HL-60/S4 treated with phorbol 12-myristate 13-acetate at 8.2 ng/mL for 4 days and 3 days (cell line): ENCODE results near the gene PIGC.

Source experiments
- in situ Hi-C: fragments of 300-500 bp; cut with MboI; formaldehyde crosslinking; loops from 2 replicates; pipeline ENCODE4 v1.15.0; 2022; ENCODE audit warnings: low sequenced_read_pairs

The PIGC gene

DNA sequence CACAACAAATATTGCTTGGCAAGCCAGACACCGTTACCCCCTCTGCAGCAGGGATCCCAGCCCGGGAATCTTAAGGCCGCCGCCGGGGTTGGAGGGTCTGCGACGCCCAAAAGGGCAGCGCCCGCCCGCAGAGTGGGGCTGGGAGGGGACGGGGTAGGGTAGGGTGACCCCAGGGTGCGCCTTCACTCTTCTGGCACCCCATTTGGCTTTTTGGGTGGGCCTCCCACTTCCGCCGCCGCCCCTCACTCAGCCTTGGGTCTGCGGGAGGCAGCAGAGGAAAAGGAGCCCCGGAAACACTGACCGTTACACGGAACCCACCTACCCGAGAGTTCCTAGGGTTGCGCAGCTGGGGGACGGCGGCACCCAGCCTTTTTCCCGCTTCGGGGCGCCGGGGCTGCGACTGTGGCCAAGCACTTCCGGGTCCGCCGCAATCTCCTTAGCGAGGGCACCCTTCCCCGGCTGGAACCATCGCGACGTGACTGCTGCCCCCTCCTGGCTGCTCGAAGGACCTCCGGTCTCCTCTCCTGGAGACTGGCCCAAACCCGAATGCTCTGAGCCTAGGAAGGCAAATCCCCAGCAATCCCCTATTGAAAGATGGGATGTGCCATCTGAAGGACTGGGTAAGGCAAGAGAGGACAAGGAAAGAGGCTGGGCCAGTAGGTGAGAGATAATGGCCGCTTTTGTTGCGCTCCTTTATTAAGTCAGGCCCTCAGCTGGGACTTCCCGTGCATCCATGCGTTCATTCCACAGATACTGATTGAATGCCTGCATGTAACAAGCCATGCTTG, at the start of gene PIGC:
PIGC (minus strand) TSS at position 404 of the 788 bp plus-strand sequence. CDS start 1,447 bp downstream, outside the sequence.
- in situ Hi-C loops = no loop called here

DNA sequence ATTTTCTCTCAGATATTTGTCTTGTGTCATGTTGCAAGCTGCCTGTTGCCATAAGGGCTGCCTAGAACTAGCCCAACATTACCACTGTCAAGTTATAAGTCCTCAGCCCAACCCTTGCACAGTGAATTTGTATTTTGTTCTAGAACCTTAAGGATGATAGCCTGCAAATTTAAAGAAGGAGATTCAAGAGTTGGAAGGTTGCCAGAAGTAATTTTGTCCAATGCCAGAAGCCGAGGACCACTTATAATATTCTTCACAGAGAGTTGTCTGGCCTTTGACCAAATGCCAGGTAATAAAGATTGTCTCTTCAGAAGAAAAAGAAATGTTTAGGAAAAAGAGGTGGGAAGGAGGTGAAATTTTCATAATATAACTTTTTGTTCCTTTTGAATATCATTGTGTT, 48.6 kb upstream of the PIGC start:
- in situ Hi-C loops = no loop called here

DNA sequence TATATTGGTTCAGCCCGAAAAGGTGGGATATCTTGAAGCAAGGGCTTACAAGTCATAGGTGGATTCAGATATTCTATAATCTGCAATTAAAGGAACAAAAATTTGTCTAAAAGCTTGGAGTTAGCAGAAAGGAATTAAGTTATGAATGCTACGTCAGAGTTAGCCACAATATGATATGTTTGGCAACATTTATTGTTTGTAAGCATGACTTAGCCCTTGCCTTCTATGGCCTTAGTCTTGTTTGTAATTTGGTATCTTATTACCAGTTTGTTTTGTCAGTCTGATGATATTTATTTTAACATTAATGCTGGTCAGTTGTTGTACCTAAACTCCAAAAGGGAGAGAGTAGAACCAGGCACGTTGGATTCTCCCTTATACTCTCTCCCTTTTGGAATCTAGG, 46.0 kb upstream of the PIGC start:
- in situ Hi-C loops = no loop called here

DNA sequence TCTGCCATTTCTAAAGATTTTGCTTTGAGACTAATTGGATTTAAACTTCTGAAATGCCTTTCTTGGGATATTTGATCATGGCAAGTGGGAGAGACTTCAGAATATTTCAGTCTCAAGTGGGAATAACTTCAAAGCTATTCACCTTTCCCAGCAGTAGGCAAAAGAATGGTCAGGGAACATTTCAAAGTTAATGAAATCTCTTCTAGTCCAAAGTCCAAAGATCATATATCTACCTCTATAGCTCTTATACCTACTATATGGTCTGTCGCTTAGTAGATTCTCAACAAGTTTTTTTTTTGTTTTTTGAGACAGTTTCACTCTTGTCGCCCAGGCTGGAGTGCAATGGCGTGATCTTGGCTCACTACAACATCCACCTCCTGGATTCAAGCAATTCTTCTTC, 44.5 kb upstream of the PIGC start:
- in situ Hi-C loops = no loop called here

DNA sequence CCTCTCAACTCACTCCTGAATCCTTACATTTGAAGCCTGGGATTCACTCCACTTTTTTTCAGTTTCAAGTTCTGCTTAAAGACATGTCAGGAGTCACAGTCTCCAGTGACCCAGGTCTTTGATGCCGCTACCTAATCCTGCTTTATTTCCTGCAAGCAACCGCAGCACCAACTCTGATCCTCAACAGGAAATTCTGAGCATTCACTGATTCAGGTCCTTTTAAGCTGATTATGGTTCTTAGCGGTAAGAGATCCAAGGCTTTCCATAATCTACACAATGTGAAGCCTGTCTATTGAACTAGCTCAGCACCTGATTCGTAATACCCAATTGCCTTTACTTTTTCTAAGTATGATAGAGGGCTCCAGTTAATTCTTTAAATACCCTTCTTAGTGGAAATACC, 43.7 kb upstream of the PIGC start:
- in situ Hi-C loops = no loop called here

DNA sequence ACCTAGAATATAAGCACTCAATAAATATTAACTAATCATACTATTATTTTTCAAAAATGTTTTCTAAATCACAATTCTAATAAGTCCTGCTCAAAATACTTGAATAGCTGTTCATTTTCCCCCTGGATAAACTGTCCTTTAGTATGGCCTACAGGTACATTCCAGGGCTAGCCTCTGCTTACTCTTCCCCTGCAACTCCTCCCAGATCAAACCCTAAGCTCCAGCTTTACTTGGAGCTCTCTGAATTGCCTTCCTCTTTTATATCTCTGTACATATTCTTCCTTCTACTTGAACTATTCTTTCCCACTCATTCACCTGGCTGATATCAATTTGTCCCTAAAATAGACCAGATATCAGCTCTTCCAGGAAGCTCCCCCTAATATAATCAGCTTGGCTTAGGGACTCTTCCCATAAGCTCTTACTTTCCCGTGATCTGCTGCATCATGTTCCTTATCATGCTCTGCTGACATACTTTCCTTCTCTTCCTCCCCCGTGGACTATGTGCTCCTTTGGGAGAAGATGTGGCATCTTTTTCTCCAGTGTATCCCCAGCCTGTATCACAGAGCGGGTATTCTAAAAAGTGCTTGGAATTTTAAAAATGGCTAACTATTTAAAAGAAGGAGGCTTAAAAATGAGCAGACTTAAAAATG, 43.1 kb upstream of the PIGC start:
- in situ Hi-C loops = no loop called here

DNA sequence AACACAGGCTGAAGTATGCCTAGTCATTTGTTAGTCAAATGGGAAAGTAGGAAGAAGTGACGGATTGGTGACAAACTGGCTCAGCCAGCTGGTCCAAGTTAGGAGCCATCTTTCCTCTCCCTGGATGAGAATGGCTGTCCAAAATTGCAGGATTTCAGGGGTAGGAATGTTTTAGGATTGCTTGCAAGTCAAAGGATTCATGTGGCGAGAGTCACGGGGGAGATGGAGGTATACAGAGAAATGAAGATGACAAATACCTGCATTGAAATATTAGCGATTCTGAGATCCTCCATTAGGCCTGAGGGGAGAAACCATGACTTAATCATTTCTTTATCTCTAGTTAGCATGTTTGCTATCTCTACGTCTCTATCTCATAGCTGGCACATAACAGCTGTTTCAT, 41.8 kb upstream of the PIGC start:
- in situ Hi-C loops = no loop called here

DNA sequence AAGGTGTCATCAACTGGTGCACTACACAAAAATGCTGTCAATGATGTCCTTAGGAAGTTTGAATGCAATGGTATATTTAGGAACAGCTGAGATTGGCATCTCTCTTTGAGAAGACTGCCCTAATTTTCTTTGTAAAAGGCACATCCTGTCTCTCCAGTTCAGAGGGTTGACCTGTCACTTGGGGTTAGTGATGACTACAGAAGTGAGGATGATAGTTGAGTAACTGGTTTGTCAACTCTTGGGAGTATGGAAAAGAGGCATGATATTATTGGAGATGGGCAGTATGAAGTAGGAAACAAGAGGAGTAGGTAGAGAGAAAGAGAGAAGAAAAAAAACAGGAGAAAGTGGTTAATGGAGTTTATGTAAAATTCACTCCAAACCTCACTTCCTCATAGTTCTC, 40.4 kb upstream of the PIGC start:
- in situ Hi-C loops = no loop called here

DNA sequence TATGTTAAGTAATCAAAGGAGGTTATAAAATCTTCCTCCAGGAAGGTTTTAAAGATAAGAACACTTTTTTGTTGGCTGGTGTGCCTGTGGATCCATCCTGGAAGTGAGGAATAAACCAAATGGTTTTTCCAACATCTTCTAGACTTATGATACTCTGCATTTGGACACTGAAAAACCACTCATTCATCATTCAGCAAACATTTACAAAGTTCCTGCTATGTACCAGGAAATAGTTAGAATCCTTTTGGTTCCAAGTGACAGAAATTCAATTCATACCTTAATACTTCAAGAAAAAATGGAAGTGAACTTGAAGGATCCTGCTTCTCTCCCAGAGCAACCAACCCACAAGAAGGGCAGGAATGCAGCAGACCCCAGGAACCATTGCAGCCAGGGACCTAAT, 39.6 kb upstream of the PIGC start:
- in situ Hi-C loops = no loop called here

DNA sequence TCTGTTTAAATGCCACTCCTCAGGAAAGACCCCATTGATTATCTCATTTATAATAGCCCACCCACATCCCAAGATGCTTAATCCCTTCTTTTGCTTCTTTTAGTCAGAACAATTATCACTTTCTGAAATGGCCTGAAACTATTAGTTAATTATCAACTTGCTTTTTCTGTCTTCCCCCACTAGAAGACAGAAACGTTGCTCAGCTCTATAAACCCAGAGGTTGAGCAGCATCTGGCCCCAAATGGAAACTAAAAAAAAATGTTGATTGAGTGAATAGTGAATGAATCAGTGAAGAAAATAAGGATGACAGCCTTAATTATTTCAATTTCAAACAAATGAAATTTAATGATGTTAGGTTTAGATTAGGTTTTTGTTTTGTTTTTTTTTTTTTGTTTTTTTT, 38.2 kb upstream of the PIGC start:
- in situ Hi-C loops = no loop called here

DNA sequence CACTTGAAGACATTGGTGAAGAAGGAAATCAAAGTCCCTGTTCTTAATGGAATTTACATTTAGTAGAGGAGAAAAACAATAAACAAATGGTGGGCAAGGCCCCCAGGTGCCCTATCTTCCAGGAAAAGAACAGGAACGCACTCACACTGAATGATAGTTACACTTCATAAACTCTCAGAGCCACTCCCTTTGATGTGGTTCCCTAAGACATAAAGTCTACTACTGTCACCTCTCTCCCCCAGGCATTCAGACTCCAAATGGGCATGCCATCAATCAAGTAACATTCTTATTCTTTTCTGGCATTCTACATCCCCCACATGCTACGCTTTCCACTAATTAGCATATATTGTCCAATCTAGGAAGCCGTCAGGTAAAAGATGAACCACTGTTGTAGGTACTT, 36.6 kb upstream of the PIGC start:
- in situ Hi-C loops = no loop called here

DNA sequence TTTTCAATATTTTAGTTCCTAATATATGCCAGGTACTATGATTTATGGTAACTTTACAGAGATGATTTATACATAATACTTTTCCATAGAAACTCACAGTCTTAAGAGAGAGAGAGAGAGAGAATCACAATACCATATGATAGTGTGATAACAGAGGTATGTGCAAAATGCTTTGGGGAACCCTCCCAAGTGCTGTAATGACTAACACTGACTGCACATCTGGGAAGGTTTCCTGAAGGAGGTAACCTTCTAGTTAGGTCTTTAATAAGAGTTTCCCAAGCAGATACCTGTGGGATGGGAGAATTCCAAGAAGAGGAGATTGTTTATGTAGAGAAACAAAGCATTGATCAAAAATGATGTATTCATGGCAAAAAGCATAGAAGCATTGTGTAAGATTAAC, 34.6 kb upstream of the PIGC start:
- in situ Hi-C loops = no loop called here

DNA sequence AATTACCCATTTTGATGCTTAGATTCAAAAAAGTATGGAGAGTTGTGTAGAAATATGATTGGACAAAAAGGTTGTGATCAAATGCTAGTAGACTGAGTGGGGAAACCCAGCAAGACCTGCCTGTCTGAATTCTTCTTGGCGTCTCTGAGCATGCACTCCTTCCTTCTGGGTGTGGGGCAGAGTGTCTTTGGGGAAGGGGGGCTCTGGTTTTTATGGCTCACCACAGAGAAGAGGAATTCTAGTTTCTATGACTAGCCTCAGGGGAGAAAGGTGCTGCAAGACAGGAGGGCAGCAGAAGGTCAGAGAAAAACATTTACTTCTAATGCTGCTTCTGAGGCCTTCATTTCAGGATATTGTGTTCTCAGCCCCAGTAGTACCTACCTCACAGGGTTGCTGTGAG, 33.9 kb upstream of the PIGC start:
- in situ Hi-C loops = no loop called here

DNA sequence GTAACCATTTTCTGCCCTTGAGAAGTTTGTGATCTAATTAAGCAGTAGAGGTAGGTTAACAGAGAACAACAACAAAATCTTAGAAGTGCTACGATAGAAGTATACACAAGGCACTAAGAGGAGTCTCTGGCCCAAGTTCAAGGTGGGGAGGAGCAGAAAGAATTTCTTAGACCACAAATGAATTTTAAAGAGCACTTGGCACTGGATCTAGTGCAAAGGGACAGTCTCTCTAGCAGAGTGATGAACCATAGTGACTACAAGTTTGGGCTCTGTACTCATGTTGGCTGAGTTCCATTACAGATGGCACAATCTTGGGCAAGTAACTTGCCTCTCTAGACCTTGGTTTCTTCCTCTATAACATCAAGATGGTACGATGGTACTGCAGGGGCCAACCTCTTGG, 33.3 kb upstream of the PIGC start:
- in situ Hi-C loops = no loop called here

DNA sequence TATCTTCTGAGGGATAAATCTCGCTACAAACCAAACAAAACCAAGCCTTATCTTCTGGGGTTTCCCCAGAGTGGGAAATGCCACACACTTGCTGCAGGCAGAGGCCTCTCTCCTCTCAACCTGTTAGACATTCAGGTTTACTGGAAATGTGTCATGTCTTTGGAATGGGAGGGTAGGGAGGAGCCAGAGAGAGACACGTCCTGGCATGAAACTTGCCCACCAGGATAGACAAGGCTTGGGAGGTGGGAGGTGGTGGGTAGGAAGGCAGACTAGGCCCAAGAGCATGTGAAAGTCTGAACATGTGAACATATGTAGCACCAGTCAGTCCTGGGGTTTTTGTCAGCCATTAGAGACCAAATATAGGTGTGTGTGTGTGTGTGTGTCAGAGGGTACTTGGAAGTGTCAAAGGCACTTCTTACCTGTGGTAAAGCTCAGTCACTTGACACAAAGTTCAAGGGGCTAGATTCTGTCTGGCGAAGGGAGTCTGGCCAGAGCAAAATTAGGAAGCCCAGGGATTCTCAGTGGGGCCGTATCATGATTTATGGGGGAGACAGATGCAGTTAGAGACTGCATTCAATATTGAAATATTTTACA, 32.4 kb upstream of the PIGC start:
- in situ Hi-C loops = no loop called here

DNA sequence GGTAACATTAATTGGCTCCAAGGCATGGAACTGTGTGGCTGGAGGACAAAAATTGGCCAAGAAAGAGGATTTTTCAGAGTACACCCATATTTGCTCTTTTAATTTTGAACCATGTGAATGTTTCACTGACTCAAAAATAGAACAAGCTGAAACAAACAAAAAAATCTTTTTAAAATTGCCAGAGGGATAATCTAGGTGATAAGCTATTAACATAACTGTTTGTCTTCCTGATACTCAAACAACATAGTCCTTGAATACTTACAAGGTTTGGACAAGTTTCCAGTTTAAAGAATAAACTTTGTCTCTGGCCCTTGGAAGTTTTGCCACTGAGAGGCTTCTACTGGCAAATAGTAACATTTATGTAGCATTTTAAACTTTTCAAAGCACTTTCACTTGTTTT, 30.0 kb upstream of the PIGC start:
- in situ Hi-C loops = no loop called here

DNA sequence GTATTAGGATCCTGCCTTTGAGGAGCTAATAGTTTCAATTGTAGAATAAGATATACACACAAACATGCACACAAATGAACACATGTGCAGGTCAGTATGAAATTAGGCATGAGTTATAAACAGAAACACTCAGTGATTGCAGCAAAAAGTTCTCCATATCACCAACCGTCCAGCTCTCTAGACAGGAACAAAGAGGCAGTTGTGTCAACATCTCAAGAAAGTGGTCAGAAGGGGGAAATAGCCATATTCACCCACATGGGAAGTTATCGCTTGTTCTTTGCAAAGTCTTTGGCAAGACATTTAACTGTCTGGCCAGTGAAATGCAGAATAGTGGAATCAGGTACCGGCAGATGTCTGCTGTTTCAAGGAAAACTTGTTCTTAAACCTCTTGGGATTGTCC, 29.4 kb upstream of the PIGC start:
- in situ Hi-C loops = no loop called here

DNA sequence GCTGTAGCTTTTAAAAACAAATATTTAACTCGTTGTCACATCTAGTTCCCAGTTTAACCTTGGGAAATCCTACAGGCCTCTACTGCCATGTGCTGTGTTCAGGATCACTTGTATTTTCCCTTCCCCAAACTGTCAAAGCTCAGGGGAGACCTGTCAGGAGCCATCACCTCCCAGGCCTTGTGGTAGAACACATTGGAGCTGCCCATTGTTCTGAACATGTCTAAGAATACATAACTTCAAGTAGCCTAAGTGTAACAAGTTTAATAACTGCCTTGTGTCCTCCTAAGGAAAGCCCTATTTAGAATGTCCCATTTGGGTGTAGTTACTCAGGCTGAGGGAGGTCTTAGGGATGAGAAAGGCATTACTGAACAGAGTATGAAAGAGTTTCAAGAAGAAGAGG, 28.6 kb upstream of the PIGC start:
- in situ Hi-C loops = no loop called here

DNA sequence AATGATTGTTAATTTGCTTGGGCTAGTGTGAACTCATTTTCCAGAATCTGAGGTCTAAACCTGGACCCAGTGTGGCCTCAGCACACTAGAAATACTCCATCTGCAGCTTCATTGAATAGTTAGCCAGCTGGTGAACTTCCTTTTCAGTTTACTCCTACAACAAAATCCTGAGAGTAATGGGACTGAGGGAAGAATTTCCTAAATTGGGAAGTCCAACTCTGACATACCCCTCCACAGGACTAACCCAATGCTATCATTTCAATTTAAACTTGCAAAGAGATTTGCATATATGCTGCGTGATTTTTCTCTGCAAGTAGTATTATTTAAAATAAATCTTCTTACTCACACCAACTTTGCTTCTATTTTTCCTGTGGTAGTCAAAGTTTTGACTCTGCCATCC, 27.8 kb upstream of the PIGC start:
- in situ Hi-C loops = no loop called here

DNA sequence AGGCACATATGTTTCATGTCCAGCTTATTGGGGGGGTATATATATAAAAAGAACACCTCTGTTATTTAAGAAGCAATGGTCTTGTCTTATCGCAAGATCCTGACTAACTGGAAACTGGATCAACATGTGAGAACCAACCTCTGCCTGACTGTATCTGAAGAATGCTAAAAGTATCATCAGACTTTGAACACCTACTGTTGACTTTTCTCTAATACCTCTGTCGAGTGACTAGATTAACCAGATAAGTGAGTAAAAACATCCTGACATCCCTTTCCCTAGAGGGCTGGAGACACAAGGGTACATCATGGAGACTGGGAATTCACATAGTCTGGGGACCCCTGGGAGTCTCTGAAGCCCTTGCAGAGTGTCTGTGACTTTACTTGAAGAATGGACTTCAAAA, 26.3 kb upstream of the PIGC start:
- in situ Hi-C loops = no loop called here

DNA sequence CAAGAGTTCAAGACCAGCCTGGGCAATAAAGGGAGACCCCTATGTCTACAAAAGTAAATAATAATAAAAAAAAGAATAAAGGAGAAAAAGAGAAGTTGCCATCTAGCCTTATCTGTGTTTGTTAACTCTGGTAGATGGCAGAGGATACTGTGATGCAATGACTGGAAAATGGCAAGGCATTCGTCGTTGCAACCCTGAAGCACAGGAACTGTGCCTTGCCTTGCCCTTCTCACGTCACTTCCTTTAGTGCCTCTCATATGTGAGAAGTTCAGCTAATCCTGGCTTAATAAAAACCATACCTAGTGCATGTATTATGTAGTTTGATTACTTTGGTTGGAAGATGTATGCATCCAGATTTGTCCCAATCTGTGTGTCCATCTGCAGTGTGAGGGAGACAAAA, 25.8 kb upstream of the PIGC start:
- in situ Hi-C loops = no loop called here

DNA sequence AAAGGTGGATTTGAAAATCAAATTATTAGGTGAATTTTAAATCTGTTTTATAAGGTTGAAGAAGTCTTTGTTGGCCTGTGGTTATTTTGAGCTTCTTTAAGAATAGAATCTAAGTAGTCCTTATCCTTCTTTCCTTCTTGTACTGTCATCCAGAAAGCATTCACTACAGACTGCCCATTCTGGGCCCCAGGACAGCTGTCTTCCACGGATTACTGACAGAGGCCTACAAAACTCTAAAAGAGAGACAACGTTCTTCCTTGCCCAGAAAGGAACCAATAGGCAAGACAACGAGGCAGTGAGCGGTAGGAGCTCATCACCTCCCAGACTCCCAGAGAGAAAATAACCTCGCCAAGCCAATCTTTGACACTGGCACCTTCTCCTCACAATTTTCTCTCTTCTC, 24.4 kb upstream of the PIGC start:
- in situ Hi-C loops = no loop called here
